ENCODE results near the gene WDFY2. TPM values are rescaled to one million over a fixed set of nuclear protein-coding genes. Genes with fewer than 3 reads are reported as not detected.
A peak's percentile ranks its signal among the peaks of the same experiment; 100 is the strongest.

The WDFY2 gene
- total and polyA plus RNA-seq, 11 donors = 2.0 to 12.6 (median 6.5) TPM

DNA sequence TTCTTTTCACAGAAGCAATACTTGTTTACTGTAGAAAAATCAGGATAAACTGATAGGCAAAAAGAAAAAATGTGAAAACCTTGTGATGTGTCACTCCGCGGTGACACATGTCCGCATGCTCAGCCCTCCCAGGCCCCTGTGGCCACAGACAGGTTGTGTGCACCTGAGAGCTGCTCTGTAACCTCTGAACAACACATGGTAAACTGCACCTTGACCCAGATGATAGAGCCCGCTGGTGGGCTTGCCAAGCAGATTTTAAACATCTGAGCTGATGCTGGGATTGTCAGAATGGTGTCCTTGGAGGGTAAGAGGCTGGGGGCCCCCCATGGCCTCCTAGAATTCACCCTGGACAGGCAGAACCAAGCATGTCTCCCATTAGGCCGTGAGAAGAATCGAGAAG is 185.9 kb downstream of the WDFY2 start:
- 90 to 98% (median 94%) methylated on average over 6 of the region's 6 CpGs for WGBS, 4 donors
- H3K27ac ChIP-seq = peak overlapping the region in 11 of 12 donors; percentile 29 to 95 (median 64)
- H3K4me3 ChIP-seq = no peak overlapping the region
- ATAC-seq (no peak), DNase-seq (no peak)
- no peaks in the 10 kb centered on the region for H3K9me3 ChIP-seq
- peaks cover 0 to 20% (median 15%) of the 10 kb centered on the region in 9 donors for H3K36me3 ChIP-seq
- H3K4me1 ChIP-seq = peaks cover 0 to 37% (median 24%) of the 10 kb centered on the region in 12 donors
- TF ChIP-seq, protein P1, sequence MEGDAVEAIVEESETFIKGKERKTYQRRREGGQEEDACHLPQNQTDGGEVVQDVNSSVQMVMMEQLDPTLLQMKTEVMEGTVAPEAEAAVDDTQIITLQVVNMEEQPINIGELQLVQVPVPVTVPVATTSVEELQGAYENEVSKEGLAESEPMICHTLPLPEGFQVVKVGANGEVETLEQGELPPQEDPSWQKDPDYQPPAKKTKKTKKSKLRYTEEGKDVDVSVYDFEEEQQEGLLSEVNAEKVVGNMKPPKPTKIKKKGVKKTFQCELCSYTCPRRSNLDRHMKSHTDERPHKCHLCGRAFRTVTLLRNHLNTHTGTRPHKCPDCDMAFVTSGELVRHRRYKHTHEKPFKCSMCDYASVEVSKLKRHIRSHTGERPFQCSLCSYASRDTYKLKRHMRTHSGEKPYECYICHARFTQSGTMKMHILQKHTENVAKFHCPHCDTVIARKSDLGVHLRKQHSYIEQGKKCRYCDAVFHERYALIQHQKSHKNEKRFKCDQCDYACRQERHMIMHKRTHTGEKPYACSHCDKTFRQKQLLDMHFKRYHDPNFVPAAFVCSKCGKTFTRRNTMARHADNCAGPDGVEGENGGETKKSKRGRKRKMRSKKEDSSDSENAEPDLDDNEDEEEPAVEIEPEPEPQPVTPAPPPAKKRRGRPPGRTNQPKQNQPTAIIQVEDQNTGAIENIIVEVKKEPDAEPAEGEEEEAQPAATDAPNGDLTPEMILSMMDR (IDR thresholded peaks at IDR 0.05) = no peak
- no peak for TF ChIP-seq POLR2A (IDR thresholded peaks at IDR 0.05)
- intact Hi-C loops (cut with DNase I) = no loop called here
- no peaks in the 10 kb centered on the region for H3K27me3 ChIP-seq

DNA sequence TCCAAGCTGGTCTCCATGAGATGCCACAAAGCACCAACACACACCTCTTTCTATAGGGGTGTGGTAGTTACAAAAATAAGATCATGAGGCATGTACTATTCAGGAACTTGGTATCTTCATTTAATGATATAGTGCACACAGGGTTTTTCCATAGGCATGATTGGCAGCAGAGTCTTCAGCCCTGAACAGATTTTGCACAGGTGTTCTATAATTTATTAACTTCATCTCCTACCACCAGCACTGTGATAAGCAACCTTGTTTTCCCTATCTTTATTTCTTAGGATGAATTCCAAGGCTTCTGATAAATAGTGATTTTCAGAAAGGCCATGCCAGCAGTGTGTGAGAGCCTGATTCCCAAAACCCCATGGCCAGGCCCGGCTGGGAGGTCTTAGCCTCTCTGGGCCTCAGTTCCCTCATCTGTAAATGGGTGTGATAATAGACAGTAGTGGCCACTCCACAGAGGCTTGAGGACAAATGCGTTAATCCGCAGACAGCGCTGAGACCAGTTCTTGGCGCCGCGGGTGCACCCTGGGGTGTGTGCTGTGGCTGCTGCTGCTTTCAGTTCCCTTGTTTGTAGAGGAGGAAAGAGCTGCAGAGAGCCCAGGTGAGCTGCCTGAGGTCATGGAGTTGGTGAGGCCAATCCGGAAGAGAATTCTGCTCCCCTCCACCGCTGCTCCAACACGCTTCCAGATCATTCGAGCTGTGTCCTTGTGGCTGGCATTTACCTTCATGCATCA is 186.6 kb downstream of the WDFY2 start:
- Histone ChIP-seq H3K9me3 (no peaks in the 10 kb centered on the region), H3K27ac (peak overlapping the region in 10 of 12 donors; percentile 29 to 95 (median 64)), H3K4me3 (no peak overlapping the region), H3K4me1 (peaks cover 0 to 37% (median 23%) of the 10 kb centered on the region in 12 donors), H3K36me3 (peaks cover 0 to 20% (median 15%) of the 10 kb centered on the region in 9 donors), H3K27me3 (no peaks in the 10 kb centered on the region)
- no peak for ATAC-seq
- TF ChIP-seq, protein P1 (IDR thresholded peaks at IDR 0.05) = no peak
- TF ChIP-seq POLR2A (IDR thresholded peaks at IDR 0.05) = no peak
- DNase-seq = no peak
- 91 to 96% (median 94%) methylated on average over 10 to 11 of the region's 11 CpGs for WGBS, 4 donors
- intact Hi-C loops (cut with DNase I) = no loop called here

DNA sequence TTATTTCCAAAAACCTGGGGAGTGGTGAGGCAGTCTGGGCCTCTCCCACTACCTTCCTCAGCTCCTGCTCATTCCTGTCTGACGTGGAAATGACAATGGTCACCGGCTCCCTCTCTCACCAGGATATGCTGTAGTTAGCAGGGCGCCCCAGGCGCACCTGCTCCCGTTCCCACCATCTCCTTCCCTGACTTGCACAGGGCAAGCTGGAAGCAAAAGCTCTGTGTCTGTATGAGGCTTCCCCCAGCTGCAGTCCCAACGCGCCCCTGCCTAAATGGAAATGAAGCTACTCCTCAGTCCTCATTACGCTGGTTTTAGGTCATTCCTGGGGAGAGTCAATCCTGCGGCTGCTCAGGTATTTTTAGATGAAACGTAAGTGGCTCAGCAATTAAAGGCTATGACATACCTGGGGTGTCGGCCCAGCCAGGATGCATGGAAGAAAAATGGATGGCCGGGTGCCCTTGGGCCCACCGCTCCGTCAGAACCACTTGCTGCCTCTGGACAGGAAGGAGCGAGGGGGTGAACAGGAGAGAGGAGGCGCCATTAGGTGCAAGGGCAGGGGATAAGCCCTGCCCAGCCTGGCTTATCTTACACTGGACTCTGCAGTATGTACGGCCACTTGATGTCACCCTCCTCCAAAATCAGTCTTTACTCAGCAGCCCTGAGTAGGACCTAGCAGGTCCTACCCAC is 187.3 kb downstream of the WDFY2 start:
- peak overlapping the region in 1 of 12 donors; percentile 74 for H3K27ac ChIP-seq
- no peaks in the 10 kb centered on the region for H3K27me3 ChIP-seq
- DNase-seq (no peak), ATAC-seq (peak in 3 of 4 donors; percentile 26 to 54 (median 30))
- intact Hi-C loops (cut with DNase I) = no loop called here
- no peak overlapping the region for H3K4me3 ChIP-seq
- H3K9me3 ChIP-seq = no peaks in the 10 kb centered on the region
- peaks cover 0 to 20% (median 8%) of the 10 kb centered on the region in 9 donors for H3K36me3 ChIP-seq
- TF ChIP-seq, protein P1 (IDR thresholded peaks at IDR 0.05) = peak in 1 of 12 donors; percentile 11
- TF ChIP-seq POLR2A (IDR thresholded peaks at IDR 0.05) = no peak
- peaks cover 0 to 37% (median 23%) of the 10 kb centered on the region in 12 donors for H3K4me1 ChIP-seq
- WGBS, 4 donors = 83 to 91% (median 86%) methylated on average over 17 of the region's 17 CpGs

DNA sequence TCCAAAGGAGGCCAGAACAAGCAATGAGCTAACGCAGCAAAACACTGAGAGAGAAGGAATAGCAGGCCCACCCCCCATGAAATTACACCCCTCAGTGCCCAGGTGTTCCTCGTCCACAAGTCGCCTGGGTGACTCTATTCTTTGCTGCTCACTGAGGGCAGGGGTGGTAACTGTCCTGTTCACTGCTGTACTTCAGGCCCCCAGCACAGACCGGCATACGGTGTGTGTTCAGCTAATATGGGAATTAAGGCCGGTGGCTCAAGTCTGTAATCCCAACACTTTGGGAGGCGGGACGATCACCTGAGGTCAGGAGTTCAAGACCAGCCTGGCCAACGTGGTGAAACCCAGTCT is 187.8 kb downstream of the WDFY2 start:
- Histone ChIP-seq H3K36me3 (peaks cover 0 to 16% (median 5%) of the 10 kb centered on the region in 9 donors), H3K27ac (peak overlapping the region in 1 of 12 donors; percentile 74), H3K9me3 (no peaks in the 10 kb centered on the region), H3K4me1 (peaks cover 0 to 37% (median 23%) of the 10 kb centered on the region in 12 donors), H3K27me3 (no peaks in the 10 kb centered on the region), H3K4me3 (no peak overlapping the region)
- ATAC-seq (no peak), DNase-seq (no peak)
- TF ChIP-seq, protein P1 (IDR thresholded peaks at IDR 0.05) = no peak
- no peak for TF ChIP-seq POLR2A (IDR thresholded peaks at IDR 0.05)
- intact Hi-C loops (cut with DNase I) = no loop called here
- WGBS, 4 donors = 89 to 91% (median 89%) methylated on average over 8 to 9 of the region's 9 CpGs
